Sigmoid colon (tissue), 7 donors: ENCODE measurements around the gene RIMS1. TPM values are rescaled to one million over a fixed set of nuclear protein-coding genes. Genes with fewer than 3 reads are reported as not detected.
"Not testable (repeated sequence)": the region's sequence is repeated elsewhere in the genome, so short reads cannot be mapped to it uniquely, and the experiment has no call there.

ENCODE experiments used
- DNase-seq: peaks from one replicate; pipeline ENCODE4 v3.0.0-alpha.2; 2019
- H3K27ac ChIP-seq, 4 donors: fragments of 200-600 bp; sonication (generic); one replicate each; pipeline ENCODE4 v1.5.1; 2016 to 2019; ENCODE audit warnings: mild to moderate bottlenecking in 1 of 4
- H3K27me3 ChIP-seq, 3 donors: fragments of 200-600 bp; sonication (generic); one replicate each; pipeline ENCODE4 v1.5.1; 2019; ENCODE audit warnings: mild to moderate bottlenecking in 1 of 3
- H3K36me3 ChIP-seq, 4 donors: fragments of 200-600 bp; sonication (generic); one replicate each; pipeline ENCODE4 v1.5.1; 2016 to 2019
- H3K4me1 ChIP-seq, 4 donors: fragments of 200-600 bp; sonication (generic); one replicate each; pipeline ENCODE4 v1.5.1; 2017 to 2019
- H3K4me3 ChIP-seq, 4 donors: fragments of 200-600 bp; sonication (generic); one replicate each; pipeline ENCODE4 v1.5.1; 2017 to 2019; ENCODE audit warnings: mild to moderate bottlenecking in 2 of 4, moderate library complexity in 1 of 4
- H3K9me3 ChIP-seq, 4 donors: fragments of 200-600 bp in 3 of 4; sonication (generic) in 3 of 4; one replicate each; pipeline versions ENCODE4 v1.5.1 to v1.6.1; 2013 to 2019
- EP300 ChIP-seq, 4 donors: sonication (generic); formaldehyde crosslinking; IDR thresholded peaks; one replicate each; pipeline ENCODE4 v1.6.1; 2017; ENCODE audit warnings: antibody characterized with exemption in 4 of 4
- POLR2A ChIP-seq, 2 donors: fragments of 450-650 bp; IDR thresholded peaks; one replicate each; pipeline ENCODE4 v1.6.1; 2016; ENCODE audit warnings: antibody characterized with exemption in 2 of 2, mild to moderate bottlenecking in 2 of 2, moderate library complexity in 2 of 2
- POLR2AphosphoS5 ChIP-seq, 4 donors: sonication (generic); formaldehyde crosslinking; IDR thresholded peaks; one replicate each; pipeline ENCODE4 v1.6.1; 2017; ENCODE audit warnings: antibody characterized with exemption in 4 of 4
- WGBS, 2 donors: extraction: QIAGEN DNeasy Blood & Tissue Kit; methylation state at CpG; one replicate each; pipeline ENCODE4 v1.1.7; 2013; 5-methylcytosine and 5-hydroxymethylcytosine counted together
- intact Hi-C: fragments of 100-400 bp; cut with DNase I; formaldehyde crosslinking; loops from one replicate; pipeline ENCODE4 v1.15.1; 2023
- polyA plus RNA-seq, 3 donors: library from polyadenylated mRNA; stranded (reverse); fragments of 200-250 nt; gene quantifications; one replicate each; pipeline ENCODE4 v1.2.3, GENCODE V29; 2013
- total RNA-seq, 4 donors: library from RNA; depleted of rRNA; stranded (reverse); fragments of >200 nt; gene quantifications; one replicate each; pipeline ENCODE4 v1.1.0, GENCODE V29; 2016
- TF ChIP-seq, protein P1 (sequence below), 4 experiments: fragments of 450-650 bp in 3 of 4; fragments of 200-600 bp in 1 of 4; IDR thresholded peaks; one replicate each; pipeline ENCODE4 v1.5.1; 2016 to 2019; ENCODE audit warnings: antibody characterized with exemption in 4 of 4, mild to moderate bottlenecking in 3 of 4, moderate library complexity in 2 of 4
- donor health status: healthy with polysubstance abuse.
- donor health status: Bipolar disorder and iron deficiency.
- donor health status: healthy.

Gene RIMS1
- total and polyA plus RNA-seq, 7 donors: 0.77 to 7.1 (median 2.3) TPM; not detected in 2

DNA sequence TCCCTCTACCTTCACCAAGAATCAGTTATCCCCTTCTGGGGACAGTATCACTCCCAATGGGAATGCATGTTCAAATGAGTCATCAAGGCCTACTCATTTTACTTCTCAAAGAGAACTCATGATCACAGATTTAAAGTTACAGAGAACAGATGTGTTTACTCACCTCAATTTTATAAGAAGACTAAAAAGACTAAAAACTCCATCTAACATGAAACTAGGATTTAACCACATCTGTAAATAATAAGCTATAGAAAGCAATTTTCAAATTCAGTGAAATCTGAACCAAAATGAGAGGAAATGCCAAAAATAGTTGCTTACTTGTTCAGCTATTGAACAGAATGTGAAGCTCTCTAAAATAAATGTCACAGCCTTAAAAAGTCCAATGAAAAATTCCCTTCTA, 435.4 kb downstream of the RIMS1 start:
- Histone ChIP-seq H3K4me1 (no peaks in the 10 kb centered on the region), H3K4me3 (no peak overlapping the region), H3K36me3 (no peaks in the 10 kb centered on the region), H3K9me3 (no peaks in the 10 kb centered on the region), H3K27me3 (no peaks in the 10 kb centered on the region), H3K27ac (no peak overlapping the region)
- intact Hi-C loops: loop anchor here (10.0 kb wide), 1 partner anchor 813 kb away; no protein-coding TSS in a partner anchor
- TF ChIP-seq EP300 (IDR thresholded peaks at IDR 0.05) (no peak), POLR2AphosphoS5 (IDR thresholded peaks at IDR 0.05) (no peak), POLR2A (IDR thresholded peaks at IDR 0.05) (no peak)
- TF ChIP-seq, protein P1, sequence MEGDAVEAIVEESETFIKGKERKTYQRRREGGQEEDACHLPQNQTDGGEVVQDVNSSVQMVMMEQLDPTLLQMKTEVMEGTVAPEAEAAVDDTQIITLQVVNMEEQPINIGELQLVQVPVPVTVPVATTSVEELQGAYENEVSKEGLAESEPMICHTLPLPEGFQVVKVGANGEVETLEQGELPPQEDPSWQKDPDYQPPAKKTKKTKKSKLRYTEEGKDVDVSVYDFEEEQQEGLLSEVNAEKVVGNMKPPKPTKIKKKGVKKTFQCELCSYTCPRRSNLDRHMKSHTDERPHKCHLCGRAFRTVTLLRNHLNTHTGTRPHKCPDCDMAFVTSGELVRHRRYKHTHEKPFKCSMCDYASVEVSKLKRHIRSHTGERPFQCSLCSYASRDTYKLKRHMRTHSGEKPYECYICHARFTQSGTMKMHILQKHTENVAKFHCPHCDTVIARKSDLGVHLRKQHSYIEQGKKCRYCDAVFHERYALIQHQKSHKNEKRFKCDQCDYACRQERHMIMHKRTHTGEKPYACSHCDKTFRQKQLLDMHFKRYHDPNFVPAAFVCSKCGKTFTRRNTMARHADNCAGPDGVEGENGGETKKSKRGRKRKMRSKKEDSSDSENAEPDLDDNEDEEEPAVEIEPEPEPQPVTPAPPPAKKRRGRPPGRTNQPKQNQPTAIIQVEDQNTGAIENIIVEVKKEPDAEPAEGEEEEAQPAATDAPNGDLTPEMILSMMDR (IDR thresholded peaks at IDR 0.05): no peak
- no peak for DNase-seq

DNA sequence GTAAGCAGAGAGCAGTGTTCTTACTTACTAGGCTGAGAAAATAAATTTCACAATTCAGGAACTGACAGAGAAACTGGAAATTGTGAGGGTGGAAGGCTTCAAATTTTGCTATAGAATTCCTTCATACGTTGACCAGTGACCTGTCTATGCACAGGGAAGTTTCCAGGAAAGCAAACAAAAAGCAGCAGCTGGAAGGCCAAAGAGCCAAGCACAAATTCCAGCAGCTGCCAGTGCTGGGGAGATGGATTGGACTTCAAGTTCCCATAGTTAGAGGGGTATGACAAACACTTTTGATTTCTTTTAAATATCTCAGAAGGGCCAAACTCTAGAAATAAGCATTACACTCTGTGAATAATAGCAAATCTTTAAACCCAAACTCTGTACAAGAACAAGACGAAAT, 436.4 kb downstream of the RIMS1 start:
- Histone ChIP-seq H3K27me3 (no peaks in the 10 kb centered on the region), H3K27ac (no peak overlapping the region), H3K4me1 (no peaks in the 10 kb centered on the region), H3K4me3 (no peak overlapping the region), H3K9me3 (no peaks in the 10 kb centered on the region), H3K36me3 (no peaks in the 10 kb centered on the region)
- intact Hi-C loops: loop anchor here (10.0 kb wide), 1 partner anchor 812 kb away; no protein-coding TSS in a partner anchor
- TF ChIP-seq EP300 (IDR thresholded peaks at IDR 0.05) (no peak), POLR2AphosphoS5 (IDR thresholded peaks at IDR 0.05) (no peak), POLR2A (IDR thresholded peaks at IDR 0.05) (no peak)
- TF ChIP-seq, protein P1 (IDR thresholded peaks at IDR 0.05): no peak
- WGBS, 2 donors: 45 to 57% methylated on average over 2 of the region's 2 CpGs
- no peak for DNase-seq

DNA sequence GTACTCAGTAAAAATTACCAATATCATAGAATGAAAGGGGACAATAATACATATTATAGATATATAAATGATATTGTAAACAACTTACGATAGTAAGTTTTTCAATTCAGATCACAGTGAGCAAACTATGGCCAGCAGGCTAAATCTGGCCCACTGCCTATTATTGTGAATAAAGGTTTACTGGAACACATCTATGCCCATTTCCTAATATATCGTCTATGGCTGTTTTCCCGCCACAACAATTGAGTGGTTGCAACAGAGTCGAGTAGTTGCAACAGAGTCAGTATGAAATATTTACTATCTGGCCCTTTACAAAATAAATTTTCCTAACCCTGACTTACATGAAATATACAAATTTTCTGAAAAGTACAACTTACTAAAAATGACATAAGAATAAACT, 438.2 kb downstream of the RIMS1 start:
- Histone ChIP-seq H3K27me3 (no peaks in the 10 kb centered on the region), H3K4me1 (no peaks in the 10 kb centered on the region), H3K4me3 (no peak overlapping the region), H3K9me3 (no peaks in the 10 kb centered on the region), H3K27ac (no peak overlapping the region), H3K36me3 (no peaks in the 10 kb centered on the region)
- 71 to 83% methylated on average over 4 of the region's 4 CpGs for WGBS, 2 donors
- DNase-seq: no peak
- intact Hi-C loops: loop anchor here (10.0 kb wide), 1 partner anchor 810 kb away; no protein-coding TSS in a partner anchor
- TF ChIP-seq, protein P1 (IDR thresholded peaks at IDR 0.05): no peak
- no peak for TF ChIP-seq POLR2A (IDR thresholded peaks at IDR 0.05)
- TF ChIP-seq EP300 (IDR thresholded peaks at IDR 0.05): no peak
- no peak for TF ChIP-seq POLR2AphosphoS5 (IDR thresholded peaks at IDR 0.05)

DNA sequence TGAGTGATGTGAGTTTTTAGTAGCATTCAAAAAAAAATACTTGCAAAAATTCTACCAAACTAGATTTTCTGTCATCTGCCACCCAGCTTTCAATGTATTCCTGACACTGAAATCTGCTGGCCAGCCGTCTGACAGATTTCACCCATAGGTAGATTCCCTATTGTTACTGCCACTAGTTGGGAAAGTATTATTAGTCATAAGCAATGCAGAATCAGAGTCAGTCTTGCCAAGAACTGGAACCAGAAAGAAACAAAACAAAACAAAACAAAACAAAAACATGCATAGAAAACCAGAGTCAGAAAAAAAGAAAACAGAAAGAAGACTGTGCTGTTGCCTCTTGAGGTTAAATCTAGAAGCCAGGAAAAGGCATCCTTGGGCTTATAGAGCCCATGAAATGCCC, 442.4 kb downstream of the RIMS1 start:
- H3K4me3 ChIP-seq: no peak overlapping the region
- intact Hi-C loops: loop anchor here (10.0 kb wide), 1 partner anchor 806 kb away; no protein-coding TSS in a partner anchor
- H3K36me3 ChIP-seq: no peaks in the 10 kb centered on the region
- H3K4me1 ChIP-seq: no peaks in the 10 kb centered on the region
- no peak for DNase-seq
- H3K9me3 ChIP-seq: no peaks in the 10 kb centered on the region
- no peak overlapping the region for H3K27ac ChIP-seq
- 75 to 88% methylated on average over 1 of the region's 1 CpG for WGBS, 2 donors
- TF ChIP-seq POLR2AphosphoS5 (IDR thresholded peaks at IDR 0.05) (no peak), POLR2A (IDR thresholded peaks at IDR 0.05) (no peak)
- TF ChIP-seq, protein P1 (IDR thresholded peaks at IDR 0.05): no peak
- no peaks in the 10 kb centered on the region for H3K27me3 ChIP-seq

DNA sequence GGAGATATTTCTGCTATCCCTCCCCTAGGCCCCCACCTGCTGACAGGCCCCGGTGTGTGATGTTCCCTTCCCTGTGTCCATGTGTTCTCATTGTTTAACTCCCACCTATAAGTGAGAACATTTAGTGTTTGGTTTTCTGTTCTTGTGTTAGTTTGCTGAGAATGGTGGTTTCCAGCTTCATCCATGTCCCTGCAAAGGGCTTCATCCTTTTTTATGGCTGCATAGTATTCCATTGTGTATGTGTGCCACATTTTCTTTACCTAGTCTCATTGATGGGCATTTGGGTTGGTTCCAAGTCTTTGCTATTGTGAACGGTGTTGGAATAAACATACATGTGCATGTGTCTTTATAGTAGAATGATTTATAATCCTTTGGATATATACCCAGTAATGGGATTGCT, 448.9 kb downstream of the RIMS1 start:
- intact Hi-C loops: not testable (repeated sequence)
- 84 to 89% methylated on average over 2 of the region's 2 CpGs for WGBS, 2 donors

More for the DNA sequence above, 448.9 kb downstream of the RIMS1 start:
- H3K4me3 ChIP-seq, H3K36me3 ChIP-seq, H3K9me3 ChIP-seq, H3K27me3 ChIP-seq, H3K4me1 ChIP-seq, DNase-seq, H3K27ac ChIP-seq: not testable (repeated sequence)
